ENCODE data around the gene NPC1L1. TPM values are rescaled to one million over a fixed set of nuclear protein-coding genes. Genes with fewer than 3 reads are reported as not detected.

Gene NPC1L1
- total and polyA plus RNA-seq, 10 of the 15 experiments (the other 5 are each of a cell fraction or from before 2014, with no cell fraction given), result 0.01 to 0.90 TPM; not detected in 8

DNA sequence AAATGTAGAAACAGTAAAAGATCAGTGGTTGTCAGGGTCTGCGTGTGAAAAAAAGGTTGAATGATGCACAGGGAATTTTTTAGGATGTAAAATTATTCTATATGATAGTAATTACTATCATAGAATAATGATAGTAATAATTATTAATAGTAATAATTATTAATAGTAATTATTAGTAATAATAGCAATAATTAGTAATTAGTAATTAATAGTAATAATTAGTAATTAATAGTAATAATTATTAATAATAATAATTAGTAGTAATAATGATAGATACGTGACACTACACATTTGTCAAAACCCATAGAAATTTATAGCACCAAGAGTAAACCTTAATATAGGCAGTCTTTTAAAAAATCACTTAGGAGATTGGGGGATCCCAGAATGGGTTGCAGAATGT lies 46.2 kb downstream of the NPC1L1 start:
- ChIA-PET RAD21 (ENCODE audit: unreplicated experiment) (no interaction called here), SMC1A (ENCODE audit: uncharacterized antibody, unreplicated experiment) (no interaction called here), CTCF (interaction anchor here (2.3 kb wide), 1 partner anchor 39 kb away, joined by 9 read pairs; no protein-coding TSS in a partner anchor), POLR2A (no interaction called here)
- no peak overlapping the region for H2AFZ ChIP-seq (ENCODE audit: control insufficient read depth, low read depth, low read length)
- no peaks in the 10 kb centered on the region for H3K9me3 ChIP-seq (replicated peaks; ENCODE audit: control insufficient read depth, insufficient read depth, low read length)
- no peaks in the 10 kb centered on the region for H4K20me1 ChIP-seq (ENCODE audit: control insufficient read depth, insufficient read depth)
- no TSS peak for BruUV-seq (replicated peaks)
- no peak overlapping the region for H3K27ac ChIP-seq (ENCODE audit: control insufficient read depth, insufficient read depth)
- no peak overlapping the region for H3K9ac ChIP-seq (ENCODE audit: control insufficient read depth, insufficient read depth, low read length)
- H3K4me1 ChIP-seq (ENCODE audit: control insufficient read depth, insufficient read depth, low read length), result no peaks in the 10 kb centered on the region
- H3K36me3 ChIP-seq (ENCODE audit: control insufficient read depth in 2 of 2, insufficient read depth in 2 of 2, low read length in 1 of 2), result no peaks in the 10 kb centered on the region
- in situ Hi-C loops (cut with MboI), result no loop called here
- H3K4me3 ChIP-seq, result no peak overlapping the region
- no peak for DNase-seq (ENCODE audit: low read depth, low spot score)
- WGBS (ENCODE audit: insufficient coverage, insufficient replicate concordance, low lambda C conversion rate, missing lambda C conversion rate), result 70% methylated on average over 2 of the region's 2 CpGs
- intact Hi-C loops (cut with micrococcal nuclease; ENCODE audit: unreplicated experiment), result loop anchor here (10.0 kb wide), 1 partner anchor 480 kb away; no protein-coding TSS in a partner anchor
- peaks cover 5% of the 10 kb centered on the region for H3K79me2 ChIP-seq (ENCODE audit: control insufficient read depth, insufficient read depth, low read length)
- no peak for ATAC-seq
- TF ChIP-seq STAT3 (IDR thresholded peaks at IDR 0.05; ENCODE audit: low read depth, low read length) (no peak), POLR2AphosphoS5 (IDR thresholded peaks at IDR 0.05; ENCODE audit: low read length) (no peak), ATF7 (IDR thresholded peaks at IDR 0.05; ENCODE audit: low read depth) (no peak), SMC3 (IDR thresholded peaks at IDR 0.05; ENCODE audit: borderline replicate concordance, low read length) (no peak), LARP7 (IDR thresholded peaks at IDR 0.05) (no peak)
- TF ChIP-seq, protein P1, sequence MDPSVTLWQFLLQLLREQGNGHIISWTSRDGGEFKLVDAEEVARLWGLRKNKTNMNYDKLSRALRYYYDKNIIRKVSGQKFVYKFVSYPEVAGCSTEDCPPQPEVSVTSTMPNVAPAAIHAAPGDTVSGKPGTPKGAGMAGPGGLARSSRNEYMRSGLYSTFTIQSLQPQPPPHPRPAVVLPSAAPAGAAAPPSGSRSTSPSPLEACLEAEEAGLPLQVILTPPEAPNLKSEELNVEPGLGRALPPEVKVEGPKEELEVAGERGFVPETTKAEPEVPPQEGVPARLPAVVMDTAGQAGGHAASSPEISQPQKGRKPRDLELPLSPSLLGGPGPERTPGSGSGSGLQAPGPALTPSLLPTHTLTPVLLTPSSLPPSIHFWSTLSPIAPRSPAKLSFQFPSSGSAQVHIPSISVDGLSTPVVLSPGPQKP (IDR thresholded peaks at IDR 0.05; ENCODE audit: low read depth, low read length), result no peak
- TF ChIP-seq, protein P2, sequence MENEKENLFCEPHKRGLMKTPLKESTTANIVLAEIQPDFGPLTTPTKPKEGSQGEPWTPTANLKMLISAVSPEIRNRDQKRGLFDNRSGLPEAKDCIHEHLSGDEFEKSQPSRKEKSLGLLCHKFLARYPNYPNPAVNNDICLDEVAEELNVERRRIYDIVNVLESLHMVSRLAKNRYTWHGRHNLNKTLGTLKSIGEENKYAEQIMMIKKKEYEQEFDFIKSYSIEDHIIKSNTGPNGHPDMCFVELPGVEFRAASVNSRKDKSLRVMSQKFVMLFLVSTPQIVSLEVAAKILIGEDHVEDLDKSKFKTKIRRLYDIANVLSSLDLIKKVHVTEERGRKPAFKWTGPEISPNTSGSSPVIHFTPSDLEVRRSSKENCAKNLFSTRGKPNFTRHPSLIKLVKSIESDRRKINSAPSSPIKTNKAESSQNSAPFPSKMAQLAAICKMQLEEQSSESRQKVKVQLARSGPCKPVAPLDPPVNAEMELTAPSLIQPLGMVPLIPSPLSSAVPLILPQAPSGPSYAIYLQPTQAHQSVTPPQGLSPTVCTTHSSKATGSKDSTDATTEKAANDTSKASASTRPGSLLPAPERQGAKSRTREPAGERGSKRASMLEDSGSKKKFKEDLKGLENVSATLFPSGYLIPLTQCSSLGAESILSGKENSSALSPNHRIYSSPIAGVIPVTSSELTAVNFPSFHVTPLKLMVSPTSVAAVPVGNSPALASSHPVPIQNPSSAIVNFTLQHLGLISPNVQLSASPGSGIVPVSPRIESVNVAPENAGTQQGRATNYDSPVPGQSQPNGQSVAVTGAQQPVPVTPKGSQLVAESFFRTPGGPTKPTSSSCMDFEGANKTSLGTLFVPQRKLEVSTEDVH (IDR thresholded peaks at IDR 0.05; ENCODE audit: low read depth, partially characterized antibody), result no peak
- no peak overlapping the region for H3K4me2 ChIP-seq (ENCODE audit: control insufficient read depth, insufficient read depth)
- H3K27me3 ChIP-seq (replicated peaks in 1 of 2; ENCODE audit: control insufficient read depth in 2 of 2, insufficient read depth in 2 of 2, low read length in 1 of 2), result no peaks in the 10 kb centered on the region
- no peak for FAIRE-seq
